ENCODE results near the gene MAML3.

MAML3 gene

DNA sequence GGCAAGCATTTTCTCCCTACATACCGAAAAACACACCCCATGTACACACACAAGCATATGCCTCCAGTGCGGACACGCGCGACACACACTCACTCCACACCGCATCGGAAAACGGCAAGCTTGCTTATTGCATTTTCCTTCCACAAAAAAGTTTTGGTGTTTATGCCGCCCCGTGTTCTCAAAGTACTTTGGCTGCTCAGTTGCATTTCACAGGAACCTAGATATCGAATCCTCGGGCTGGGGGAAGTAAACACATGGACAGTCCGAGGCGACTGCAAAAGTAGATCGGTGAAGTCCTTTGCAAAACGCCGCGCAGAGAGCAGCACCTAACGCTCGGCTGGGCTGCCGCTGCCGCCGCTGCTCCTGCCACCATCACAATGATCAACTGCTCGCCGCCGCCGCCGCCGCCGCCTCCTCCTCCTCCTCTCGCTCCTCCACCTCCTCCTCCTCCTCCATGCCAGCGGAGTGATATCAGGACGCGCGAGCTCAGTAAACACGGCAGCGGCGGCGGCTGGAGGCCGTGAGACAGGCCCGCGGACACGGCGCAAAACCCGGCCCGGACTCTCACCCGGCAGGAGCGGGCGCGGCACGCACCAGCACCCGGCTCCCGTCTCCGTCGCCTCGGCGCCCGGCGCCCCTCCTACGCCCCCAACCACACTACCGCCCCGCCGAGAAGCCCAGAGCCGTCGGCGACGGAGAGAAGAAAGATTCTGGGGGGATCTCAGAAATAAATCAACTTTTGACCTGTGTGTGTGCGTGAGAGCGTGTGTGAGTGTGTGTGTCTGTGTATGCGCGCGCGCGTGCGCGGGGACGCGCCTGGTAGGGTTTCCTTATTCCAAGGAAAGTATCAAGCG, at the start of gene MAML3:
TSS of gene MAML3 (minus strand) at position 467 of the 854 bp plus-strand sequence. CDS start 857 bp downstream, outside the sequence.
- DNase-seq, result peak; percentile 96

DNA sequence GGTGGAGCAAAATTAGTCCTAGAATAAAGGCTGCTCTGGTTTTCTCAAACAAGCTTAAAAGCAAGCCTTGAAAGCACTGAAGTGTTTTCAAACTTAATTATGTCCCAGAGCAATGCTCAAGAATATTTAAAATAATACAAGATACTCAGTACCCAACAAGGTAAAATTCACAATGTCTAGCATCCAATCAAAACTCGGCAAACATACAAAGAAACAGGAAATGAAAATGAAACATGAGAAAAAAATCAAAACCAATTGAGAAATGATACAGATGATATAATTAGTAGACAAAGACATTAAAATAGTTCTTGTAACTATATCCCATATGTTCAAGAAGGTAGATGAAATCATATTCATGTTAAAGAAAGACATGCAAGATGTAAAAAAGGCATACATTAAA, 45.0 kb upstream of the MAML3 start:
- no peak for DNase-seq

DNA sequence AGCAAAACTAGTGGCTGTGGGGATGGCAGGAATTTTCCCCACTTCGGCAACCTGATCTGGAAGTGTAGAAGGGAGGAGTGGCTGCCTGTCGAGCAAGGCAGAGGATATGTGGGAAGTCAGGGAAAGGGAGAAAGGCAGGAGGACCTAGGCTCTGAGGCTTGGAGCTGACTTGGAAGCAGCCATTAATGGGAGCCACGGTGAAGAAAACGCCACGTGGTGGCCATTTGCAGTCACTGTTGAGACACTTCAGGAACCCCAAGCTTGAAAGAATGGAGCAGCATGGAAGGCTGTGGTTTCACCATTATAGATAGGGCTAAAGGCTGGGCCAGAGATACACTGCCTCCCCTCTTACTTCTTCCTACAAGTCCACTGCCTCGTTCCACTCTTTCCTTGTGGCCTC, 41.8 kb upstream of the MAML3 start:
- DNase-seq, result no peak

DNA sequence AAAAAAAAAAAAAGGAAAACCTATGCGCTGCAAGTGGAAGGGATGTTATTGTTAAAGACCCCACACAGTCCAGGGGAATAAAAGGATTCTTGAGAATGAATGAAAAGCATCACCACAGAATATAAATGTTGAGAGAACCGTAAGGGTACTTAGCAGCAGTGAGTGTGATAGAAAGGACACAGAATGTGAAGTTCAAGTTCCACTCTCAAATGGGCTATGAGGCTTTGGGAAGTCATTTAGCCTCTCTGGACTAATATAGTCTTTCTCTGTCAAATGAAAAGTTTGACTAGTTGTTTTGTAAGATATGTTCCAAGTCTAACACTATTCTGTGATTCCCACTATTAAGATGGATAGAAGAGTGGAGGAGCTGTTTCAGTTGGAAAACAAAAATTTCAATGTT, 35.8 kb upstream of the MAML3 start:
- no peak for DNase-seq

DNA sequence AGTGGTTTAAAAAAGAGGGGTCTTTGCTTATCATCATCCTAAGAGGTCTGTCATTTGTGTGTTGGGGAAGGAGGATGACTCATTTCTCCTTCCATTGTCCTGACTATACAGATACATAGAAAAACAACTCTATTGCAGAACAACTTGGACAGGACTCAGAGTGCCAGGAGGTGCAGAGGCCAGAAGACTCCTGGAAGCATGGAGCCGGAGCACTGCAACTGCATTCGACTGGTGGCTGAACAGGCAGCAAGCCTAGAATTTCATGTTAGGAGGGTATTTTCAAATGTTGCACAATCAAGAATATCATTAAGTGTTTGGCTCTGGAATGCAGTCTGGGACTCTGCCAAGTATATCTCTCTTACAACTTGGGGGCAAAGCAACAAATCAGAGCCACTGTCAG, 35.0 kb upstream of the MAML3 start:
- DNase-seq, result no peak

DNA sequence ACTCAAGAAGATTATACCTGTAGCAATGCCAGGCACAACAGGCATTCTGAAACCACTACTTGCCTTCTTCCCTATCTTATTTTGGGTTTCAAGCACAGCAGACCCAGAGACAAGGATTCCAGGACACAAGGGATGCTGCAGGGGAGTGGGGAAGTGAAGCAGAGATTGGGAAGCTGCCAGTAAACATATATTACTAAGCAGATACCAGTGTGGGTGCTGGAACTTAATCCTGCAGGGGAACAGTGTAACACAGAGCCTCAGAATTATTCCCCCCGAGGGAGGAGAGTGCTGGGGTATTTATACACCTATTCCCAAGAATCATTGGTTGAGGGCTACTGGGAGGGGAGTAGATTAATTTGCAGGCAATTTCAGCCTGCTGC, 33.3 kb upstream of the MAML3 start:
- DNase-seq, result no peak

DNA sequence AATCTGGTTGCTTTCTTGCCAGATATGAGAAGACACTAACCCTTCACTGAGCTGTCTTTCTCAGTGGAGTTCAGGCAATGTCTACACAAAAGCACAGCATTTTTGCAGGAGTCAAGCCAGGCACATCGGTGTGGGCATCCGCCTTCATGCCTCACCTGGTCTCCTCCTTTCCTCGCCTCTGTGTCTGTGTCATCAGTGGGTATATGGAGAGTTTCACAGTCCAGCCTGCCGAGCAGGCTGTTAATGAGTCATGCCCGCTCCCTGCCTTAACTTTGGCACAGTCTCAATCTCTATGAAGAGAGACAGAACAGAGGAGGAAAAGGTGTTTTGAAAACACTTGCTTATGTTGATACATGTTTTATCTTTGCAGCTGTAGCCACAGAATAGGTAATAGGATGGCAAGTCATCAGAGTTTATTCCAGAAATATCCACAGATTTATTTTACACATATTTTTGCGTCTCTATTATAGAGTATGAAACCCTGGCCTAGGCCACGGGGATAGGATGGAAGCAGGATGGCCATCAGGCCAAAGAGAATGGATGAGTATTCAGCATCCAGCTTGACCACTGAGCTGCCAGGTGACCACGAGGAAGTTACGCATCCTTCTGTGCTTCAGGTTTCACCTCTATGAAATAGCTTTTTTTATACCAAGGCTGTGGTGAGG, 32.8 kb upstream of the MAML3 start:
- no peak for DNase-seq

DNA sequence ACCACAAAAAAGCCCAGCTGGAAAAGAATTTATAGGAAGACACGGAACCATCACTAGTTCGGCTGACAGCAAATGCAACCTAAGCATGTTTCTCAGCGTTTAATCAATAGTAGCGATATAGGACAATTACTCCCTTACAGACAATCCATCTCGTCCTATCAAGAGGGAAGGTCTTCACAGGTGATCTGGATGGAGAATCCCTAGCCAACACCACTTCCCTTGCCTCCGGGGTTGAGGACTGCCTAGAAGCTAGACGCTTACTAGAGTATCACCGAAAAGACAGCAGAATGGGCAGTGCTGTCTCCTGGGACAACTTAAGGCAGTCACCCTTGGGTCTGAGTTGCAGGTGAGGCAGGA, 32.1 kb upstream of the MAML3 start:
- no peak for DNase-seq

DNA sequence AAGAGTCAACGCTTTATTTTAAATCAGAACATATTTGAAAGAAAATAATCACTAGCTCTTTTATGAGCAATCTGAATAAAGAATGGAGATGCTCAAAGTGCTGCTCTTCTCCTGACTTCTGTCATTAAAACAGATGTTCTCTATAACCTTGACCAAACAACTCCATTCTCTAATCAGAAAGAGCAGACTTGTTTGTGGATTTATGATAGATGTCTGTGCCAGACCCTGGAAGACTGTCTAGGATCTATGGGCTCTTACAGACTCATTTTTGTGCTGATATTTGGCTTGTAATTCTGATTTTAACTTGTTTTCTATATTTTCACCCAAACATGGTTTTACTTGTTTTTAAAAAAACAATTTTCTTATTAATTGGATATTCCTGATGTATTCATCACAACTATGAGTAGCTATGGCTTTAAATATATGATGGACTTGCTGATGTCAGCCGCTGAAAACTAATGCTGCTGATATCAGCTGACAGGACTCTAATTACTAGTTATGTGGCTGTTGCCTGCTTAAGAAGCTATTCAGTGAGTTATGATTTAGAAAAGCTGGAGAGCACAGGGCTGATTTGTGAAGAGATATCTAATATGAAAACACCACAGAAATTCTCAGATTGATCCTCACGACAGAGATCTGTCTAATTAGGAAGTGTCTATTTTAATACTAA, 31.6 kb upstream of the MAML3 start:
- no peak for DNase-seq

DNA sequence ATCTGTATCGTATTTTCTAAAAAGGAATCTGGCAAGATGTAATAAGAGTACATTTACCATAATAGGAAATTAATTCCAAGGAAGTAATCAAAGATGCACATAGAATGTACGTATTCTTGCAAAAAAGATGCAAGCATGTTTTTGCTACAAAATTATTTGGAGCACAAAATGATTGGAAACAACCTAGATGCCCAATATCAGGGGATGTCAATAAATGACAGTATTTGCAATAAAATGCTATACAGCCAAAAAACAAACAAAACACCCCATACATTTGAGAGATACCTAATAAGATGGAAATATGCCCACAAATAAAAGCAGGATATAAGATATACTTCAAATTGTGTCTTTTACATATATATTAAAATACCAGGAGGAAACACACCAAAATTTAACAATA, 29.3 kb upstream of the MAML3 start:
- DNase-seq, result no peak

DNA sequence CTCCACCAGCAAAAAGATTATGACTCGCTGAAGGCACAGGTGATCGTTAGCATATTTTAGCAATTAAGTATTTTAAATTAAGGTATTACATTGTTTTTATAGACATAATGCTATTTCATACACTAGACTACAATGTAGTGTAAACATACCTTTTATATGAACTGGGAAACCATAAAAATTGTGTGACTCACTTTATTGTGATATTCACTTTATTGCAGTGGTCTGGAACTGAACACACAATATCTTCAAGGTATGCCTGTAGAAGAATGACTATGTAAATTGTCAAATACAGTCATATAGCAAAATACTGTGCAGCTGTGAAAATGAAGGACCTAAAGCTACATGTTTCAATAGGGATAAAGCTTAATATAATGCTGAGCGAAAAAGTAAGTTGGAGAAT, 26.6 kb upstream of the MAML3 start:
- DNase-seq, result no peak

DNA sequence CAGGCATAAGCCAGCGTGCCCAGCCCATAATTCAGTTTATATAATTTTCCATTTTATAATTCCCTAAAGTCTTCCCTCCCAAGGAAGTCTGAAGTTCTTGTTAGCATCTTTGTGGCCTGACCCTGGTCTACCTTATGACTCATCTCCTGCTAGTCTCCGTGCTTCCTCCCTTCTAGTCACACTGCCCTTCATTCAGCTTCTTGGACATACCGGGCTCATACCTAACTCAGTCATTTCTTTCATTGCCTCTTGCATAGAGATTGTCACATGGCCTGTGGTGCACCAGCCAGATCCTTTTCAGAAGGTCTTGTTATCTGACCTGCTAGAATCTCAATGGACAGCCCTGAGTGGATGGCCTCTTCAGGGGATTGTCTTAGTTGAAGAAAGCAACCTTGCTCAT, 22.8 kb upstream of the MAML3 start:
- DNase-seq, result no peak

DNA sequence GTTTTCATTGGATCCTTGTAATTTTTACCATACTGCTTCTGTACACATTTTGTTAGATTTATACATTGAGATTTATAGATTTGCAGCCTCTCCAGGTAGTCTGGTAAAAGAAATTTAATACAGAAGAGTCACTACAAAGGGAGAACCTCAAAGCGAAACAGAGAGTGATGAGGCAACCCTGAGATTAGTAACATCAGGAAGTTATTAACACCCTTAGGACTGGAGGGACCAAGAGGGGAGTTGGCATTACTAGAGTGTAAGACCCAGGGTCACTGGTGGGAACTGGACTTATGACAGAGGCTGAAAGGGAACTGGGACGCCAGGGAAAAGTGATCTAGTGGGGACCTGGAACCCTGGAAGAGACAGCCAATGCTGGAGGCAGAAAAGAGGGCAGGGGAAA, 20.6 kb upstream of the MAML3 start:
- no peak for DNase-seq

DNA sequence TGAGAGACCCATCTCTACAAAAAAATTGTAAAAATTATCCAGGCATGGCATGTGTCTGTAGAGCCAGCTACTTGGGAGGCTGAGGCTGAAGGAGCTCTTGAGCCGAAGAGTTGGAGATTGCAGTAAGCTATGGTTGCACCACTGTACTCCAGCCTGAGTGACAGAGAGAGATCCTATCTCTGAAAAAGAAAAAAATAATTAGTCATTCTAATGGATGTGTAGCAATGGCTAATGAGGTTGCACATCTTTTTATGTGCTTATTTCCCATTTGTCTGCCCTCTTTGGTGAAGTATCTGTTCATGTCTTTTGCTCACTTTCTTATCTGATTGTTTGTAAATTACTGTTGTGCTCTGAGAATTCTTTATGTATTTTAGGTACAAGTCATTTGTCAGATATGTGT, 19.0 kb upstream of the MAML3 start:
- no peak for DNase-seq

DNA sequence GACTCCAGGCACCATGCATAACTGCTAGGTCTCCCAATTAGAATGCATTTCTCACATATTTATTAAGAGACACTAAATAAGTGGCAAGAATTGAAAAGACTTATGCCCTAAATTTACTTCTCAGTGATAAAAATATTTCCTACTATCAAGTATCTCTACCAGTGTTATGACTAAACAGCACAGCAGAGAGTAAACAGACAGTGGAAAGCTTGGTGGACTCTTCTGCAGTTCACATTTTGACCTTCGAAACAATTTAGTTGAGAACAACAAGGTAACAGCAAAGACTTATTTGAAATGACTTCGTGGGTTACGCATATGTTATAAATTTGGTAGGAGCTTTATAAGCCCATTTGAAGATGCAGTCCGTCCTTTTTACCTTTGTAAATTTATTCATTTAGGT, 16.3 kb upstream of the MAML3 start:
- no peak for DNase-seq

DNA sequence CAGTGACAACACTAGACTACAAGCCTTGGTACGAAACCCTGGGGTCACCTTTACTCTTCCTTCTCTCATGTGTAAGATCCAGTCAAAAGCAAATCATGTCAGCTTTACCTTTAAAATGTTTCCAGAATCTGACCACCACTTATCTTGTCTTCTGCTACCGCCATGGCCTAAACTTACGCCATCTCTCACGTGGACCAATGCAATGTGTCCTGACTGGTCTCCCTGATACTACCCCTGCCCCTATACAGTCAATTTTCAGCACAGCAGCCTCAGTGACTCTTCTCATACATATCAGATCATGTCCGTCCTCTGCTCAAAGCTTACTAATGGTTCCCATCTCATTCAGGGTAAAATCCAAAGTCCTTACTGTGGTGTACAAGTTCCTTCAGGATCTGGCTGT, 15.0 kb upstream of the MAML3 start:
- no peak for DNase-seq

DNA sequence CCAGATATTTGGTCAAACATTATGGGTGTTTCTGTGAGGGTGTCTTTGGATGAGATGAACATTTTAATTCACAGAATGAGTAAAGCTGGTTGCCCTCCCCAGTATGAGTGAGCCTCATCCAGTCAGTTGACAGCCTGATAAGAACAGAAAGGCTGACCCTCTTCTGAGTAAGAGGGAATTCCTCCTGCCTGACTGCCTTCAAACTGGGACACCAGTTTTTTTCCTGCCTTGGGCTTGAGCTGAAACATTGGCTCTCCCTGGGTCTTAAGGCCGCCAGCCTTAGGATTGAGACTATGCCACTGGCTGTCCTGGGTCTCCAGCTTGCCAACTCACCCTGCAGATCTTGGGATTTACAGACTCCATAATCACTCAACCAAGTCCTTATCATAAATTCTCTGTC, 14.5 kb upstream of the MAML3 start:
- no peak for DNase-seq

DNA sequence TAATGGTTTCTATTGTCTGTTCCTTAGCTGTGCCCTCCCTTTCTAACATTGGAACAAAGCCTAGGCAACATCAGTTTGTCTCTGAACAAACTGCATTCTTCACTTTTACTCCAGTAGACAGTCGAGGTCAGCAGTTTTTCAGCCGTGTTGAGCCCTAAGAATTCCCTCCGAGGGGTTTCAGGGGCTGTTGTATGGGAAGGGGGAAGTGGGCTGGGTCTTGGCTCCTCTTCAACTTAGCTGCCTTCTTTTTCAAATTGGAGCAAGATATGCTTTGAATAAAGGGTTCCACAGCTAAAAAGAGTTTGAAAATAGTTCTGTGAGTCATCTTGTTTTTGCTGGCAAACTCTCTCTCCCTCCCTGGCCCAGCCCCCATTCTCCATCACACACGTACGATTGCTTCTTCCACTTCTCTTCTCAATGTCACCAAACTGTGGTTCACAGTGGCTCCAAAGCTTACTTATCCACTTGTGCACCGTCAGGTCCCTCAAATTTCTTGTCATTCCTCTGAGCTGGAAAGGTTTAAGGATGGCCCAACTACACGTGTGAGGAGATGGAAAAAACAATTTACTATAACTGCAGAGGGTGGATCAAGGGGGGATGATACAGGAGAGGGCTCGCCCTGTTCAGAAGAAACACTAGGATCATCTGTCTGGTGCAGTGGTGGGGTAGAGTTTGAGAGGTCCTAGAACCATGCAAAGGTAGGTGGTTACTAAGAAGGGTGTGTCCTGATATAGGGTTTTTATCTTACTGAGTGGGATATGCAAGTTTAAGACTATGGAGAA, 9.2 kb upstream of the MAML3 start:
- peak; percentile 25 for DNase-seq

DNA sequence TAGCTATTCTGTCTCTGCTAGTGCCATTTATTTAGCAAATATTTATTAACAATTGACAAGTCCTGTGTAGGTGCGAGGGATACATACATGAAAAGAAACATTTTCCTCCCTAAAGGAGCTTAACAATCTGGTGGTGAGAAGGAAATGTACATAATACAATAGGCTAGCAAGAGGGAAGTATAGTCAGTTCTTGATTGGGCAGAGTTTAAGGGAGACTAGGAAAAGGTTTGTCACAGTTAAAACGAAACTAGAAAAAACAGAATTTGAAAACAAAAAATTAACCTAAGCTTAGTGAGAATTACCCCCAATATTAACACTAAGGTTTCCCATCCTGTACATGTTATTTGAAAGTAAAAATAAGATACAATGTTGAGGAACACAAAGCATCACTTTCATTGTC, 8.6 kb upstream of the MAML3 start:
- DNase-seq, result no peak

DNA sequence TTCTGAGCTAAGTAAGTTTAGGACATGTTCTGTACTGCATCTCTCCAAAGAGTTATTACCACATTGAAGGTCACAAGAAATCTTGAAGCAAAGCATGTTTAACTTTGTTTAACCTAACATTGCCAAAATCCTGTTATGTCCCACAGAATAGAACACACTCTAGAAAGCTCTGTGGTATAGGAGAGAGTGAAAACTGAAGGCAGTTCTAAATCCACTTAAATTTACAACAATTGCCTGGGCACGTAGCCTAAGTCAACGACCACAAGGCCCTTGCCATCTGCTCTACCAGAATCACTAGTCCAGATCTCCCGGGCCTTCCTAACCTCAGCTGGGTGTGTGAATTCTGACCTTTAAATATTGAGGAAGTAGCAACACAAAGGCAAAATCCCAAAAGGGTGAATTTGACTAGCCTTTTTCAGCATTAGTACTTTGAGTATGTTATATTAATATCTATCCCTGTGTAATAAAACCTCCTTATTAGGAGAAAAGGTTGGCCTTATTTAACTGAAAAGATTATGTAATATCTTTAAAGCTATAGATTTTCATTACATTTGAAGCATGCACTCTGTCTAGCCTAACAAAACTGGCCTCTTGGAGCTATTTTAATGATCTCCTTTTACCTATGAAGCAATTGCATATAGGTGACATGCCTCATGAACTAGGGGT, 4.5 kb upstream of the MAML3 start:
- peak; percentile 30 for DNase-seq

DNA sequence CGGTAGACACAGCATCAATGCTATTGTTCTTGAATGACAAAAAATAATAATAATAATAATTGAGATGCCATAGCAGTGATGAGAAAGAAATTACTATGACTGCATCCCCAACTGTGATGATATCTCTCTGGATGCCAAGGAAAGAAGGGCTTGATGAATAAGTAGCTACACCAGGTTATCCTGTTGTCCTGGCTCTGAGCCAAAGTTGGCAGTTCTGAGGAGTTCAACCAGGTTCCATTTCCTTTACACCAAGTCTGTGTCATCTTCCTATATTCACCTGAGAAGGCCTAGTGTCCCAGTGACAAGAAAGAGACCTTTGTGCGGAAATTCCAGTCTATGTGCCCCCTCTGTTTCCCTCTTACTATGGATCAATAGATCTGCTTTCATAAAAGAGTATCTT, 3.4 kb upstream of the MAML3 start:
- DNase-seq, result no peak

DNA sequence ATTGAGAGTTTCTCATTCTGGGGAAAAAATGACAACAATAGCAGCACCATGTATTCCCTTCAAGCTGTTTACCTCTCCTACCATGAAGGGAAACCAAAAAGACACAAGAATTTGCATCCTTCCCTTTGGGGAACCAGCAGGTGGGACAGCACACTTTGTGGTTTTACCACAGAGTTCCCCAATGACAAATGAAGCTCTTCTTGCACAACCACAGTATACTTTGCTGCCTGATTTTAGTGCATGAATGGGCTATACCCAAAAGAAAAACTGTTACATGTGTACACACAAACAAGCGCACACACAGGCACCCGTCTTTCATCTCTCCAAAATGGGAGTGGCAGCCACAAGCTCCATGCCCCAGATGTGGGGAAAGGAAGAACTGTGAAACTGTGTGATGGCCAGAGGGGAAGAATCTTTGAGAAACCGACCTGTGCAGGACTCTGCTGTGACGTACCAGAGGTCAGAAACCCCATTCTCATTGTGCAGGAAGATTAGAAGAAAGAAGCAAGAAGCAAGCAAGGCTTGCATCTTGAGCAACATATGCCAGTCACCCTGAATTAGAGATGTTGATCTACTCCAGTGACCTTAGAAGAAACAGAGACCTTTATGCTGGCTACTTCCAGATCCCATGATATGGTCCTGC, 2.7 kb upstream of the MAML3 start:
- no peak for DNase-seq

DNA sequence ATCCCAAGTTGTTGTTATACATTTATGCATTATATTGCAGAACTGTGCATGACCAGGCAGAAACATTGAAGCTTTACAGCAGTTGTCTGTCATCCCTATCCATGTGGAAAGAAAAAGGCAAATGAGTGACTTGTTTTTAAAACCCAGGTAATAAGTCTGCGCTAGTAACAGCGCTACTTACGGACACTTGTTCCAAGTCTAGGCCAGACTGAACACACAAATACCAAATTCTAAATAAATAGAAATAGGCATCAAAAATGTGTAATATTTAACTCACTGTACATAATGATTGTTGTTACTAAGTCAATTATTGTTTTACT, 548 bp upstream of the MAML3 start:
- DNase-seq, result no peak
